Gastrocnemius medialis (tissue), 4 donors: Measurements from ENCODE around the gene MAP2.

Experiments
- CTCF ChIP-seq, 5 experiments: fragments of 450-650 bp in 3 of 5; fragments of 200-600 bp in 2 of 5; sonication (generic) in 2 of 5; IDR thresholded peaks in 4 of 5; conservative IDR thresholded peaks in 1 of 5; 1 replicate in 4 of 5; 2 replicates in 1 of 5; pipeline ENCODE4 v1.5.1; 2016 to 2019; ENCODE audit warnings: antibody characterized with exemption in 5 of 5, mild to moderate bottlenecking in 3 of 5, moderate library complexity in 3 of 5
- POLR2A ChIP-seq, 2 donors: fragments of 450-650 bp; IDR thresholded peaks; one replicate each; pipeline ENCODE4 v1.6.1; 2017; ENCODE audit warnings: antibody characterized with exemption in 2 of 2, mild to moderate bottlenecking in 2 of 2, moderate library complexity in 2 of 2

GRCh38 chr2:209511637-209512036, 87.8 kb downstream of the MAP2 start:
- TF ChIP-seq POLR2A (IDR thresholded peaks at IDR 0.05), result no peak
- no peak for TF ChIP-seq CTCF (IDR thresholded peaks at IDR 0.05 in 4 of 5, conservative IDR thresholded peaks at IDR 0.05 in 1 of 5)
